IMR-90 (cell line): ENCODE measurements around the gene GABRP. TPM values are rescaled to one million over a fixed set of nuclear protein-coding genes. Genes with fewer than 3 reads are reported as not detected.

ENCODE experiments used
- ATAC-seq: fragments of 200-7000 bp; cut with Tn5 transposase; 2 replicates; pipeline ENCODE4 v1.9.1; 2020; ENCODE audit warnings: low read depth, mild to moderate bottlenecking, moderate library complexity
- BruUV-seq: library from RNA; stranded (reverse); fragments of 400-500 nt; replicated peaks from 2 replicates; lab custom pipeline; 2021; lab: Mats Ljungman, UMichigan
- CTCF ChIA-PET: fragments of 300-600 bp; formaldehyde crosslinking; extraction: SDS; loops from one replicate; lab custom pipeline; 2021; ENCODE audit warnings: antibody characterized with exemption; lab: Yijun Ruan, JAX
- POLR2A ChIA-PET: fragments of 300-600 bp; sonication (Branson Sonifier 250); formaldehyde crosslinking; loops from one replicate; lab custom pipeline; 2022; ENCODE audit warnings: antibody characterized with exemption; ENCODE audit not compliant: unreplicated experiment; lab: Charles Lee
- DNase-seq: peaks from one replicate; pipeline ENCODE4 v3.0.0; 2013
- H2AFZ ChIP-seq: replicated peaks from 2 replicates; pipeline ENCODE3; 2013; ENCODE audit warnings: low read length, mild to moderate bottlenecking; ENCODE audit not compliant: poor library complexity
- H2AK5ac ChIP-seq: 2 replicates; pipeline ENCODE4 v1.6.1; 2013; ENCODE audit warnings: low read depth, low read length, inconsistent platforms
- H2AK9ac ChIP-seq: replicated peaks from 2 replicates; pipeline ENCODE3; 2013; ENCODE audit warnings: mild to moderate bottlenecking, low read depth, low read length, moderate library complexity; ENCODE audit not compliant: poor library complexity
- H2BK120ac ChIP-seq: 2 replicates; pipeline ENCODE4 v1.6.1; 2013; ENCODE audit warnings: low read depth, low read length, inconsistent platforms
- H2BK15ac ChIP-seq: 3 replicates; pipeline ENCODE4 v1.6.1; 2013; ENCODE audit warnings: low read depth, low read length, inconsistent platforms
- H2BK20ac ChIP-seq: 2 replicates; pipeline ENCODE4 v1.6.1; 2013; ENCODE audit warnings: low read depth, mild to moderate bottlenecking, inconsistent platforms, low read length, moderate library complexity
- H2BK5ac ChIP-seq: 2 replicates; pipeline ENCODE4 v1.6.1; 2013; ENCODE audit warnings: mild to moderate bottlenecking, low read depth, low read length, inconsistent platforms; ENCODE audit not compliant: poor library complexity, severe bottlenecking
- H3K14ac ChIP-seq: replicated peaks from 2 replicates; pipeline ENCODE4 v1.6.1; 2013; ENCODE audit warnings: low read depth, low read length, inconsistent platforms
- H3K18ac ChIP-seq: 2 replicates; pipeline ENCODE4 v1.6.1; 2013; ENCODE audit warnings: low read depth, low read length, control low read depth
- H3K23ac ChIP-seq: 2 replicates; pipeline ENCODE4 v1.6.1; 2013; ENCODE audit warnings: low read depth, low read length, inconsistent platforms
- H3K27ac ChIP-seq: 2 replicates; pipeline ENCODE4 v1.5.1; 2013; ENCODE audit warnings: mild to moderate bottlenecking, control low read depth, low read length; ENCODE audit not compliant: insufficient read depth
- H3K27me3 ChIP-seq: 2 replicates; pipeline ENCODE4 v1.6.1; 2013; ENCODE audit warnings: low read length; ENCODE audit not compliant: control insufficient read depth, insufficient read depth
- H3K36me3 ChIP-seq: 2 replicates; pipeline ENCODE4 v1.6.1; 2013; ENCODE audit warnings: low read length, mixed read lengths; ENCODE audit not compliant: control insufficient read depth, insufficient read depth
- H3K4ac ChIP-seq: 2 replicates; pipeline ENCODE4 v1.6.1; 2013; ENCODE audit warnings: low read depth, low read length, inconsistent platforms
- H3K4me1 ChIP-seq: 2 replicates; pipeline ENCODE4 v1.6.1; 2013; ENCODE audit warnings: low read length, mixed read lengths; ENCODE audit not compliant: control insufficient read depth, insufficient read depth
- H3K4me2 ChIP-seq: 2 replicates; pipeline ENCODE4 v1.6.1; 2013; ENCODE audit warnings: low read depth, mild to moderate bottlenecking, control low read depth, low read length, moderate library complexity
- H3K4me3 ChIP-seq: 2 replicates; pipeline ENCODE4 v1.5.1; 2013; ENCODE audit warnings: low read depth, mild to moderate bottlenecking, control low read depth, low read length, moderate library complexity; ENCODE audit not compliant: insufficient read depth
- H3K56ac ChIP-seq: 2 replicates; pipeline ENCODE4 v1.6.1; 2013; ENCODE audit warnings: low read length, inconsistent platforms; ENCODE audit not compliant: insufficient read depth; ENCODE audit errors: extremely low read depth
- H3K79me1 ChIP-seq, 2 experiments: 2 replicates each; pipeline ENCODE4 v1.6.1; 2013; ENCODE audit warnings: low read length in 2 of 2, inconsistent platforms in 1 of 2, low read depth in 1 of 2
- H3K9ac ChIP-seq: 2 replicates; pipeline ENCODE4 v1.6.1; 2013; ENCODE audit warnings: low read depth, low read length, control low read depth
- H3K9me1 ChIP-seq: 2 replicates; pipeline ENCODE4 v1.6.1; 2013; ENCODE audit warnings: low read length, inconsistent platforms; ENCODE audit not compliant: insufficient read depth
- H3K9me3 ChIP-seq: 2 replicates; pipeline ENCODE4 v1.6.1; 2013; ENCODE audit warnings: low read length; ENCODE audit not compliant: control insufficient read depth, insufficient read depth
- H4K20me1 ChIP-seq: 2 replicates; pipeline ENCODE4 v1.6.1; 2013; ENCODE audit warnings: low read length, inconsistent platforms; ENCODE audit not compliant: insufficient read depth
- H4K5ac ChIP-seq: 2 replicates; pipeline ENCODE4 v1.6.1; 2013; ENCODE audit warnings: mild to moderate bottlenecking, low read depth, low read length, control low read depth
- H4K8ac ChIP-seq, 2 experiments: 2 replicates each; pipeline ENCODE4 v1.6.1; 2013; ENCODE audit warnings: low read depth in 2 of 2, low read length in 2 of 2, control low read depth in 1 of 2, inconsistent platforms in 1 of 2
- H4K91ac ChIP-seq: 2 replicates; pipeline ENCODE4 v1.6.1; 2013; ENCODE audit warnings: low read depth, low read length, inconsistent platforms; ENCODE audit not compliant: insufficient read depth
- BHLHE40 ChIP-seq: fragments of 150-350 bp; IDR thresholded peaks from 2 replicates; pipeline ENCODE4 v1.6.1; 2016; ENCODE audit warnings: mild to moderate bottlenecking, low read depth, low read length
- CEBPB ChIP-seq: IDR thresholded peaks from 2 replicates; pipeline ENCODE4 v1.6.1; 2012; ENCODE audit warnings: low read depth, low read length, improper control_type of control experiment
- CHD1 ChIP-seq: IDR thresholded peaks from 2 replicates; pipeline ENCODE4 v1.6.1; 2012; ENCODE audit warnings: low read depth, low read length, improper control_type of control experiment
- ELK1 ChIP-seq: fragments of 150-350 bp; IDR thresholded peaks from 2 replicates; pipeline ENCODE4 v1.6.1; 2016; ENCODE audit warnings: low read depth, mild to moderate bottlenecking, low read length, moderate library complexity, borderline replicate concordance
- FOS ChIP-seq: fragments of 150-350 bp; IDR thresholded peaks from 2 replicates; pipeline ENCODE4 v1.6.1; 2016; ENCODE audit warnings: low read depth, low read length
- MAFK ChIP-seq: IDR thresholded peaks from 2 replicates; pipeline ENCODE4 v1.6.1; 2012; ENCODE audit warnings: low read depth, low read length, improper control_type of control experiment
- MAZ ChIP-seq: IDR thresholded peaks from 2 replicates; pipeline ENCODE4 v1.6.1; 2012; ENCODE audit warnings: low read depth, mild to moderate bottlenecking, low read length, improper control_type of control experiment, moderate library complexity, borderline replicate concordance
- MXI1 ChIP-seq: IDR thresholded peaks from 2 replicates; pipeline ENCODE4 v1.6.1; 2012; ENCODE audit warnings: low read depth, mild to moderate bottlenecking, low read length, moderate library complexity, borderline replicate concordance
- NFE2L2 ChIP-seq: fragments of 150-350 bp; IDR thresholded peaks from 2 replicates; pipeline ENCODE4 v1.6.1; 2016; ENCODE audit warnings: low read depth, mild to moderate bottlenecking, low read length
- POLR2A ChIP-seq: IDR thresholded peaks from 2 replicates; pipeline ENCODE4 v1.6.1; 2012; ENCODE audit warnings: mild to moderate bottlenecking, low read depth, low read length
- RAD21 ChIP-seq: IDR thresholded peaks from 2 replicates; pipeline ENCODE4 v1.6.1; 2012; ENCODE audit warnings: low read length, improper control_type of control experiment
- RCOR1 ChIP-seq: IDR thresholded peaks from 2 replicates; pipeline ENCODE4 v1.6.1; 2012; ENCODE audit warnings: mild to moderate bottlenecking, low read length, improper control_type of control experiment; ENCODE audit not compliant: insufficient replicate concordance
- RFX5 ChIP-seq: IDR thresholded peaks from 2 replicates; pipeline ENCODE4 v1.8.0; 2012; ENCODE audit warnings: low read depth, mild to moderate bottlenecking, low read length, moderate library complexity
- SMC3 ChIP-seq: fragments of 150-350 bp; IDR thresholded peaks from 2 replicates; pipeline ENCODE4 v1.6.1; 2016; ENCODE audit warnings: low read depth, mild to moderate bottlenecking, antibody characterized with exemption, low read length, moderate library complexity
- USF2 ChIP-seq: fragments of 150-350 bp; IDR thresholded peaks from 2 replicates; pipeline ENCODE4 v1.6.1; 2017; ENCODE audit warnings: mild to moderate bottlenecking, antibody characterized with exemption, low read length, low read depth
- WGBS, 2 experiments: methylation state at CpG; one replicate each; pipeline versions ENCODE4 v1.1.5 to v1.1.7; 2013; ENCODE audit warnings: missing lambda C conversion rate in 2 of 2; ENCODE audit not compliant: insufficient read length in 1 of 2; ENCODE audit errors: extremely low coverage in 2 of 2; 5-methylcytosine and 5-hydroxymethylcytosine counted together
- dilution Hi-C: fragments of 300-500 bp; cut with HindIII; formaldehyde crosslinking; loops from one replicate; pipeline ENCODE4 v1.14.3; 2018; ENCODE audit warnings: low sequenced_read_pairs; ENCODE audit not compliant: unreplicated experiment
- in situ Hi-C: fragments of 300-500 bp; cut with MboI; formaldehyde crosslinking; loops from 3 replicates; pipeline ENCODE4 v1.14.3; 2019; ENCODE audit warnings: low sequenced_read_pairs, inconsistent platforms, mixed read lengths
- intact Hi-C: fragments of 100-400 bp; cut with micrococcal nuclease; formaldehyde crosslinking; loops from 2 replicates; pipeline ENCODE4 v1.10.0; 2022
- polyA plus RNA-seq, 3 experiments: library from polyadenylated mRNA; depleted of rRNA; stranded (reverse); fragments of >200 nt; gene quantifications; 2 replicates each; pipeline ENCODE4 v1.2.3, GENCODE V29; 2012; ENCODE audit warnings: low replicate concordance in 1 of 3
- total RNA-seq: library from RNA; depleted of rRNA; stranded (reverse); fragments of >200 nt; gene quantifications from 2 replicates; pipeline ENCODE4 v1.2.3, GENCODE V29; 2012
- TF ChIP-seq, protein P1 (sequence below): conservative IDR thresholded peaks from 2 replicates; pipeline ENCODE4 v1.5.1; 2012; ENCODE audit warnings: mild to moderate bottlenecking, low read depth, low read length, improper control_type of control experiment

GABRP gene
- total and polyA plus RNA-seq, 2 of the 4 experiments (the other 2 are of a cell fraction), result not detected

GRCh38 chr5:170821257-170821800 lies 37.8 kb downstream of the GABRP start:
- H2AFZ ChIP-seq, result no peak overlapping the region
- ChIA-PET CTCF (no interaction called here), POLR2A (no interaction called here)
- no peak overlapping the region for H2BK5ac ChIP-seq
- dilution Hi-C loops, result no loop called here
- H2AK5ac ChIP-seq, result no peak overlapping the region
- H3K36me3 ChIP-seq, result no peaks in the 10 kb centered on the region
- no peaks in the 10 kb centered on the region for H3K9me1 ChIP-seq
- in situ Hi-C loops, result loop anchor here (25.0 kb wide), 1 partner anchor 341 kb away; no protein-coding TSS in a partner anchor
- no peaks in the 10 kb centered on the region; the same call in 1 of the 2 replicates for H3K27me3 ChIP-seq
- TF ChIP-seq RAD21, result no peak
- TF ChIP-seq RCOR1, result no peak
- no peak for TF ChIP-seq USF2
- TF ChIP-seq, protein P1, sequence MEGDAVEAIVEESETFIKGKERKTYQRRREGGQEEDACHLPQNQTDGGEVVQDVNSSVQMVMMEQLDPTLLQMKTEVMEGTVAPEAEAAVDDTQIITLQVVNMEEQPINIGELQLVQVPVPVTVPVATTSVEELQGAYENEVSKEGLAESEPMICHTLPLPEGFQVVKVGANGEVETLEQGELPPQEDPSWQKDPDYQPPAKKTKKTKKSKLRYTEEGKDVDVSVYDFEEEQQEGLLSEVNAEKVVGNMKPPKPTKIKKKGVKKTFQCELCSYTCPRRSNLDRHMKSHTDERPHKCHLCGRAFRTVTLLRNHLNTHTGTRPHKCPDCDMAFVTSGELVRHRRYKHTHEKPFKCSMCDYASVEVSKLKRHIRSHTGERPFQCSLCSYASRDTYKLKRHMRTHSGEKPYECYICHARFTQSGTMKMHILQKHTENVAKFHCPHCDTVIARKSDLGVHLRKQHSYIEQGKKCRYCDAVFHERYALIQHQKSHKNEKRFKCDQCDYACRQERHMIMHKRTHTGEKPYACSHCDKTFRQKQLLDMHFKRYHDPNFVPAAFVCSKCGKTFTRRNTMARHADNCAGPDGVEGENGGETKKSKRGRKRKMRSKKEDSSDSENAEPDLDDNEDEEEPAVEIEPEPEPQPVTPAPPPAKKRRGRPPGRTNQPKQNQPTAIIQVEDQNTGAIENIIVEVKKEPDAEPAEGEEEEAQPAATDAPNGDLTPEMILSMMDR, result no peak
- TF ChIP-seq BHLHE40, result no peak
- no peak for TF ChIP-seq MAZ
- TF ChIP-seq POLR2A, result no peak
- TF ChIP-seq MAFK, result no peak
- no peak for TF ChIP-seq ELK1
- TF ChIP-seq CHD1, result no peak
- TF ChIP-seq RFX5, result no peak
- no peak for TF ChIP-seq FOS
- TF ChIP-seq MXI1, result no peak
- TF ChIP-seq SMC3, result no peak
- TF ChIP-seq CEBPB, result no peak
- no peak for TF ChIP-seq NFE2L2
- H3K4me2 ChIP-seq, result no peak overlapping the region
- ATAC-seq (no peak), DNase-seq (no peak)
- no peak overlapping the region for H4K91ac ChIP-seq
- no peaks in the 10 kb centered on the region; the same call in 1 of the 2 replicates for H3K4me1 ChIP-seq
- H2BK120ac ChIP-seq, result no peak overlapping the region
- no peaks in the 10 kb centered on the region for H4K20me1 ChIP-seq
- no peak overlapping the region for H4K5ac ChIP-seq
- intact Hi-C loops, result no loop called here
- H2BK20ac ChIP-seq, result no peak overlapping the region
- no peak overlapping the region for H3K23ac ChIP-seq
- no peak overlapping the region for H3K27ac ChIP-seq
- H3K4ac ChIP-seq, result no peak overlapping the region
- WGBS, 2 experiments, result no CpG with 5 or more reads among the region's 4 CpGs
- no peak overlapping the region for H3K18ac ChIP-seq
- H3K9me3 ChIP-seq, result peaks cover 5% of the 10 kb centered on the region; the same call in 1 of the 2 replicates
- H3K14ac ChIP-seq, result no peak overlapping the region
- no peak overlapping the region for H3K4me3 ChIP-seq
- no peaks in the 10 kb centered on the region for H3K79me1 ChIP-seq
- no peak overlapping the region for H2BK15ac ChIP-seq
- no peak overlapping the region for H4K8ac ChIP-seq
- H3K9ac ChIP-seq, result no peak overlapping the region
- BruUV-seq, result no TSS peak
- H3K56ac ChIP-seq, result no peak overlapping the region
- no peak overlapping the region for H2AK9ac ChIP-seq
